HCT116 (cell line): Measurements from ENCODE around the gene MYLK2. TPM values are rescaled to one million over a fixed set of nuclear protein-coding genes. Genes with fewer than 3 reads are reported as not detected.

ENCODE experiments used
- ATAC-seq: fragments of 200-7000 bp; cut with Tn5 transposase; 2 replicates; pipeline ENCODE4 v1.9.1; 2020; ENCODE audit warnings: mild to moderate bottlenecking, moderate library complexity
- BruUV-seq: library from RNA; stranded (reverse); fragments of 400-500 nt; replicated peaks from 2 replicates; lab custom pipeline; 2021; lab: Mats Ljungman, UMichigan
- CTCF ChIA-PET: fragments of 300-600 bp; sonication (Branson Sonifier 250); formaldehyde crosslinking; loops from one replicate; lab custom pipeline; 2021; ENCODE audit warnings: antibody characterized with exemption; lab: Charles Lee
- POLR2A ChIA-PET: fragments of 300-600, 350-600 bp; sonication (Branson Sonifier 250); formaldehyde crosslinking; loops from one replicate; lab custom pipeline; 2021; ENCODE audit warnings: antibody characterized with exemption; lab: Charles Lee
- RAD21 ChIA-PET, 2 experiments: fragments of 300-600 bp; sonication (Branson Sonifier 250); formaldehyde crosslinking; loops; one replicate each; lab custom pipeline; 2023; ENCODE audit warnings: low total read pairs in 2 of 2; ENCODE audit not compliant: uncharacterized antibody in 2 of 2, unreplicated experiment in 2 of 2, low non-redundant PET in 1 of 2; lab: Charles Lee
- DNase-seq: peaks from one replicate; pipeline ENCODE4 v3.0.0-alpha.2; 2010; ENCODE audit warnings: low read depth, low spot score
- H2AFZ ChIP-seq: fragments of 200-600 bp; shearing (Covaris generic), sonication (generic); 2 replicates; pipeline ENCODE4 v1.6.1; 2017; ENCODE audit warnings: low read depth, mixed run types, mixed read lengths, antibody characterized with exemption, low read length; ENCODE audit not compliant: poor library complexity, severe bottlenecking
- H3K27ac ChIP-seq: 2 replicates; pipeline ENCODE4 v1.5.1; 2012; ENCODE audit warnings: low read depth, low read length
- H3K27me3 ChIP-seq: fragments of 200-600 bp; sonication (generic); 2 replicates; pipeline ENCODE4 v1.6.1; 2016; ENCODE audit warnings: mixed run types, low read length, mixed read lengths; ENCODE audit not compliant: insufficient read depth
- H3K36me3 ChIP-seq, 2 experiments: fragments of 200-500 bp in 1 of 2; fragments of 200-600 bp in 1 of 2; sonication (Bioruptor generic) in 1 of 2; sonication (generic) in 1 of 2; 2 replicates each; pipeline versions ENCODE4 v1.5.1 to v1.6.1; 2014 to 2016; ENCODE audit warnings: low read length in 2 of 2, inconsistent platforms in 1 of 2, mixed read lengths in 1 of 2, mixed run types in 1 of 2; ENCODE audit not compliant: insufficient read depth in 2 of 2, control insufficient read depth in 1 of 2
- H3K4me1 ChIP-seq, 2 experiments: fragments of 200-600 bp in 1 of 2; sonication (generic) in 1 of 2; 2 replicates each; pipeline versions ENCODE4 v1.5.1 to v1.6.1; 2012 to 2017; ENCODE audit warnings: low read length in 2 of 2, inconsistent platforms in 1 of 2, mild to moderate bottlenecking in 1 of 2, mixed read lengths in 1 of 2, mixed run types in 1 of 2, moderate library complexity in 1 of 2; ENCODE audit not compliant: insufficient read depth in 2 of 2, control insufficient read depth in 1 of 2
- H3K4me2 ChIP-seq: fragments of 200-600 bp; sonication (generic); 2 replicates; pipeline ENCODE4 v1.6.1; 2017; ENCODE audit warnings: mixed run types, low read length, mixed read lengths
- H3K4me3 ChIP-seq, 2 experiments: fragments of 200-600 bp in 1 of 2; sonication (generic) in 1 of 2; replicated peaks in 1 of 2; 2 replicates each; pipeline ENCODE4 v1.5.1; 2011 to 2016; ENCODE audit warnings: low read length in 2 of 2, control low read depth in 1 of 2, low read depth in 1 of 2, mild to moderate bottlenecking in 1 of 2, mixed read lengths in 1 of 2, mixed run types in 1 of 2
- H3K79me2 ChIP-seq: fragments of 200-600 bp; sonication (generic); 2 replicates; pipeline ENCODE4 v1.6.1; 2017; ENCODE audit warnings: mild to moderate bottlenecking, mixed run types, low read length, moderate library complexity, mixed read lengths; ENCODE audit not compliant: insufficient read depth
- H3K9ac ChIP-seq: fragments of 200-600 bp; sonication (generic); 2 replicates; pipeline ENCODE4 v1.6.1; 2016; ENCODE audit warnings: low read length, mixed read lengths
- H3K9me2 ChIP-seq: fragments of 200-600 bp; sonication (generic), shearing (Covaris generic); 2 replicates; pipeline ENCODE4 v1.6.1; 2017; ENCODE audit warnings: mixed run types, mild to moderate bottlenecking, moderate library complexity; ENCODE audit not compliant: insufficient read depth
- H3K9me3 ChIP-seq, 2 experiments: fragments of 200-500 bp in 1 of 2; fragments of 200-600 bp in 1 of 2; sonication (Bioruptor generic) in 1 of 2; sonication (generic) in 1 of 2; 2 replicates each; pipeline ENCODE4 v1.6.1; 2014 to 2017; ENCODE audit warnings: low read length in 2 of 2, mixed read lengths in 2 of 2, inconsistent platforms in 1 of 2, low read depth in 1 of 2, mild to moderate bottlenecking in 1 of 2, mixed run types in 1 of 2, moderate library complexity in 1 of 2; ENCODE audit not compliant: control insufficient read depth in 1 of 2, insufficient read depth in 1 of 2
- H4K20me1 ChIP-seq: fragments of 200-600 bp; sonication (generic), shearing (Covaris generic); 2 replicates; pipeline ENCODE4 v1.6.1; 2017; ENCODE audit warnings: mixed run types, mild to moderate bottlenecking, moderate library complexity; ENCODE audit not compliant: insufficient read depth
- ATF3 ChIP-seq: IDR thresholded peaks from 2 replicates; pipeline ENCODE4 v1.6.1; 2012
- EGR1 ChIP-seq: IDR thresholded peaks from 2 replicates; pipeline ENCODE4 v1.6.1; 2012; ENCODE audit warnings: low read depth
- ELF1 ChIP-seq: IDR thresholded peaks from 2 replicates; pipeline ENCODE4 v1.6.1; 2012; ENCODE audit warnings: low read depth, borderline replicate concordance
- EZH2 ChIP-seq: fragments of 200-600 bp; sonication (generic); IDR thresholded peaks from 2 replicates; pipeline ENCODE4 v1.6.1; 2017; ENCODE audit warnings: antibody characterized with exemption, mixed run types
- FOSL1 ChIP-seq: IDR thresholded peaks from 2 replicates; pipeline ENCODE4 v1.6.1; 2012; ENCODE audit warnings: low read depth
- MAX ChIP-seq: IDR thresholded peaks from 2 replicates; pipeline ENCODE4 v1.6.1; 2012
- RAD21 ChIP-seq: IDR thresholded peaks from 2 replicates; pipeline ENCODE4 v1.6.1; 2012; ENCODE audit warnings: low read depth, mild to moderate bottlenecking
- ZBTB33 ChIP-seq: IDR thresholded peaks from 2 replicates; pipeline ENCODE4 v1.6.1; 2011; ENCODE audit warnings: mild to moderate bottlenecking, low read length, moderate library complexity; ENCODE audit not compliant: insufficient replicate concordance; ENCODE audit errors: extremely low read depth
- ZNF274 ChIP-seq: fragments of 200-500 bp; sonication (Bioruptor generic); IDR thresholded peaks from 2 replicates; pipeline ENCODE4 v1.6.1; 2014; ENCODE audit warnings: mild to moderate bottlenecking, low read depth, low read length, inconsistent platforms
- intact Hi-C: fragments of 100-400 bp; cut with micrococcal nuclease; formaldehyde crosslinking; loops from 2 replicates; pipeline ENCODE4 v1.10.0; 2022
- total RNA-seq: library from RNA; stranded (reverse); gene quantifications from one replicate; pipeline ENCODE4 v1.2.1, GENCODE V29; 2021; ENCODE audit not compliant: unreplicated experiment

The MYLK2 gene
- total RNA-seq, 1 experiment from 2014 or later: 0.34 TPM

GRCh38 chr20:31830406-31830981, 11.3 kb downstream of the MYLK2 start:
- ATAC-seq: no peak
- peaks cover under 1 to 8% of the 10 kb centered on the region in 2 experiments; a peak in 3 of 4 replicates for H3K4me1 ChIP-seq
- no peak overlapping the region for H3K4me2 ChIP-seq
- ChIA-PET CTCF (interaction anchor here (1.7 kb wide), 1 partner anchor 22 kb away, joined by 6 read pairs; no protein-coding TSS in a partner anchor), POLR2A (no interaction called here), RAD21 (no interaction called here)
- no peak overlapping the region for H2AFZ ChIP-seq
- DNase-seq: no peak
- H3K9me2 ChIP-seq: no peaks in the 10 kb centered on the region
- intact Hi-C loops: no loop called here
- H4K20me1 ChIP-seq: no peaks in the 10 kb centered on the region
- H3K79me2 ChIP-seq: no peaks in the 10 kb centered on the region
- H3K36me3 ChIP-seq: no peaks in the 10 kb centered on the region
- TF ChIP-seq MAX (no peak), FOSL1 (no peak), EZH2 (no peak), ATF3 (no peak), EGR1 (no peak), ZBTB33 (no peak), RAD21 (no peak), ELF1 (no peak), ZNF274 (no peak)
- no peaks in the 10 kb centered on the region for H3K9me3 ChIP-seq
- H3K9ac ChIP-seq: no peak overlapping the region
- no peak overlapping the region for H3K27ac ChIP-seq
- BruUV-seq: no TSS peak
- H3K4me3 ChIP-seq: no peak overlapping the region
- no peaks in the 10 kb centered on the region for H3K27me3 ChIP-seq
